ENCODE data around the gene VTCN1. TPM values are rescaled to one million over a fixed set of nuclear protein-coding genes. Genes with fewer than 3 reads are reported as not detected.
"Not testable (repeated sequence)": the region's sequence is repeated elsewhere in the genome, so short reads cannot be mapped to it uniquely, and the experiment has no call there.

VTCN1 gene
- total RNA-seq, 2 donors from 2014 or later = not detected

GRCh38 chr1:117173006-117173405, 37.7 kb downstream of the VTCN1 start:
- no peak for DNase-seq (ENCODE audit: low spot score)
- intact Hi-C loops (cut with DNase I) = no loop called here

DNA sequence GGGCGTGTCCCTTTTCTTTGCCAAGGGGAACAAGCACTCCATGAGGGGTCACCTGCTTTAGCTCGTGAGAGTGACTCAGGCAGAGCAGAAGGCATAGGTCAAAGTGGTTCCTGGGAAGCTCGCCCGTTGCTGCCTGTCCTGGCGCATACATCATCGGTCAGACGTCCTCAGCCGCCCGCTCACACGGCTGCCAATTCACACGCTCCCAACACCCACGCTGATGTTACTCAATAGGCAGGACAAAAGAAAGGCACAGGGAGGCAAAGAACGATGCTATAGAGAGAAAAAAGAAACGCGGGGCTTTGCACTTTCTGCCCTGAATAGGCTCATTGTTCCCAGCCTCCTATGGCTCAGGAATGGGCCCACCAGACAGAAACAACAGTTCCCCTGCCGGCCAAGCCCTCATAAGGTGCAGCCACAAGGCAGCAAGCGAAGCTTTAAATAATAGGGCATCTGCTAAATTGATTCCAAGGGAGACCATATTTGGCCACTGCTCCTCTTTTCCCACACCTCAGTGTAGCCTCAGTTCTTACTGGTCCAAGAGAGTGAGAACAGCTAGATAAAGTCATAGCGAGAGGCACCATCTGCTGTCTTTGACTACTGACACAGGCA, 38.7 kb downstream of the VTCN1 start:
- intact Hi-C loops (cut with DNase I) = no loop called here
- no peak for DNase-seq (ENCODE audit: low spot score)

- no peak for DNase-seq (ENCODE audit: low spot score)
- intact Hi-C loops (cut with DNase I) = no loop called here
Observed at GRCh38 chr1:117169871-117170596, 40.7 kb downstream of the VTCN1 start.

DNA sequence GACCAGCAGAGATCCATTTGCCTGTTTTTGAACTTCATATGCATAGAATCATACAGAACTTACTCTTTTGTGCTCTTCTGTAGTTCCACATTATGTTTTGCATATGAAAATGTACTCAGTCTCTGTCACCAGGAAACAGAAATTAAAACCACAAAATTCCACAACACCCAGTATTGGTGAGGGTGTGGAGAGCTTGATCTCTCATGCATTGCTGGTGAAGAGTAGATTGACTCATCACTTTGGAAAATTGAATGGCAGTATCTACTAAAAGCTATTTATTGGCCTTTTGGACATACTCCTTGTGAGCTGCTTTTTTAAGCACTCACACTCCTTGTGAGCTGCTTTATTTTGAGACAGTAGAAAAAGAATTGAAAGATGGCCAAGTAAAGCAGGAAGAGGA, 43.3 kb downstream of the VTCN1 start:
- intact Hi-C loops (cut with DNase I) = no loop called here
- no peak for DNase-seq (ENCODE audit: low spot score)

GRCh38 chr1:117166076-117166475, 44.7 kb downstream of the VTCN1 start:
- intact Hi-C loops (cut with DNase I) = no loop called here
- DNase-seq (ENCODE audit: low spot score) = no peak

- intact Hi-C loops (cut with DNase I) = no loop called here
- no peak for DNase-seq (ENCODE audit: low spot score)
Observed at GRCh38 chr1:117164209-117164608, 46.5 kb downstream of the VTCN1 start.

DNA sequence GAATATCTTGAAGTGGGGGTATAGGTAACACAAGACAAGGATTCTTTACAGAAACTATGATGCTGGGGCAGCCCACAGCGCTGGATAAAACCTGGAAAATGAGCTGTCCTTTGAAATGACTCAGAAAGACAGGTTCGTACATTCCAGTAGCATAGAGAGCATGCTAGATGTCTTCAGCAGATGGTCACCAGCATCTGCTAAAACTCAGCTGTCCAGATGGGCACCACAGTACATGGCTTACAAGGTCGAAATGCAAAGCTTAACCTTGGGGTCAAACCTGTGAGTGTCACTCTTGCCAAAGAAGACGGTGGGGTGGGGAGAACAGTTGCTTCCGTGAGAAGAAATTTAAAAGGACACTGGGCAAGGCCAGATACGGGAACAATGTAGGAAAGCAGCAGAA, 47.9 kb downstream of the VTCN1 start:
- intact Hi-C loops (cut with DNase I) = no loop called here
- DNase-seq (ENCODE audit: low spot score) = no peak

- no peak for DNase-seq (ENCODE audit: low spot score)
- intact Hi-C loops (cut with DNase I) = no loop called here
Observed at GRCh38 chr1:117161887-117162286, 48.8 kb downstream of the VTCN1 start.

GRCh38 chr1:117151305-117151704, 59.4 kb downstream of the VTCN1 start:
- intact Hi-C loops (cut with DNase I) = not testable (repeated sequence)

GRCh38 chr1:117150316-117150715, 60.4 kb downstream of the VTCN1 start:
- intact Hi-C loops (cut with DNase I) = no loop called here
- no peak for DNase-seq (ENCODE audit: low spot score)

More at GRCh38 chr1:117151305-117151704, 59.4 kb downstream of the VTCN1 start:
- DNase-seq (ENCODE audit: low spot score) = not testable (repeated sequence)

DNA sequence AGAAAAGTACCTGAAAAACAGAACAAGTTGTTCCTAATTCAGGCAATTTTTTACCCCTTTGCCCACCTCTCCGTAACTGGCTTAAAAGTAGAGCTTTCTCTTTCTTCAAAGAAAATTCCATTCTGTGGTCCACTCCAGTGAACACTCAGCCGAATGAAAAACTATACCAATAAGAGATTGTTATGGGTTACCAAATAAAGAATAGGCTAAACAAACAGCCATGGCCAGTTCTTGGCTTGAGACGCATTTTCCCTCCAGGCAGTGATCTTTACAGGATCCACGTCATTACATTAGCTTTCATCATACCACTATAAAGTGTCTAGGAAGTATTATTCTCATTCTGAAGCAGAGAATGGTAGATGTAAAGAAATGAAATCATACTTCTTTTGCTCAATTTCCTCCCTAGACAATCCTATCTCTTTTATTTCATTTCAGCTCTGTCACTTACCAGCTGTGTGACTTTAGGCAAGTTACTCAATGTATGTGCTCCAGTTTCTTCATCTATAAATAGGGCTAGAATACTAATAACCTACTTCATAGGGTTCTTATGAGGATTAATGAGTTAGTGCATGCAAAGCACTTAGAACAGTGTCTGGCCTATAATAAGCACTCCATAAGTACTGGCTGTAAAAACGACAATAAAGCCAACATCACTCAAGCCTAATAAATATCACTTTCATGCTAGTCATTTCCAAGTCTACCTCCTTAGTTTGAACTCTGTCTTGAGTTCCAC, 62.7 kb downstream of the VTCN1 start:
- intact Hi-C loops (cut with DNase I) = no loop called here

GRCh38 chr1:117147341-117147831, 63.3 kb downstream of the VTCN1 start:
- intact Hi-C loops (cut with DNase I) = no loop called here

More for the DNA sequence above, 62.7 kb downstream of the VTCN1 start:
- no peak for DNase-seq (ENCODE audit: low spot score)

GRCh38 chr1:117146575-117147340, 64.0 kb downstream of the VTCN1 start:
- intact Hi-C loops (cut with DNase I) = no loop called here
- DNase-seq (ENCODE audit: low spot score) = no peak

More at GRCh38 chr1:117147341-117147831, 63.3 kb downstream of the VTCN1 start:
- DNase-seq (ENCODE audit: low spot score) = no peak

DNA sequence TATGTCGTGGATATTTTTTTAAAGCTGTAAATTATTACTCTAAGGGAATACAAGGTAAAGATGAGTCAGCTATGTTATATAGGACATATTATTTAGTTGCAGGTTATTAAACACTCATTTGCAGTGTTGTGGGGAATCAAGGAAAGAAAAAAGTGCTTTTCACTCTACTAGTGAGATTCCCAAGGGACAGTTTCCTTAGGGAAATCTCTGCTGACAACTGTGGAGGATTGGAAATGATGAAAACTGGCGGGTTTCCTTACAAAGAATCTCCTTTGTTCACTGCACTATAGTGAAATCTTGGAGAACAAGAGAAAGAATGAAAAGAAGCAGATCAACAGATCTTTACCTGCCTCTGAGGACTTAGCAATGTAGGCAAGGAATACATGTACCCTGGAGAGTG, 64.7 kb downstream of the VTCN1 start:
- intact Hi-C loops (cut with DNase I) = no loop called here
- no peak for DNase-seq (ENCODE audit: low spot score)

GRCh38 chr1:117143871-117144270, 66.9 kb downstream of the VTCN1 start:
- intact Hi-C loops (cut with DNase I) = no loop called here
- no peak for DNase-seq (ENCODE audit: low spot score)

DNA sequence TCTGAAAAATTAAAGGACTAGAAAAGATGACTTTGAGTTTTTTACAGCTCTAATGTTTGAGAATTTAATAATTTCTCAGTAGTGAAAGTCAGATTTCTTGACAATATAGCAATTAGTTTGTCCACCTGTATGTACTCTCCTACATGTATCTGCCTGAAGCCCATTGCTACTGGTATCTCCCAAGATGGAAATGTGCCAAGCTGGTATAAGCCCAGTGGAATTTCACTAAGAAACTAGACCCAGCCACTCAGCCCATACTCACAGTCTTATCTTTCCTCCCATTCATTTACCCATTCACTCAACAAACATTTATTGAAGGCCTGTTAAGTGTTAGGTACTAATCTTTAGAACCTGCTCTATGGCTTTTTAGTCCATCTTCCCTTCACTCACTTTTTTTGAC, 67.6 kb downstream of the VTCN1 start:
- no peak for DNase-seq (ENCODE audit: low spot score)

GRCh38 chr1:117142200-117142599, 68.5 kb downstream of the VTCN1 start:
- no peak for DNase-seq (ENCODE audit: low spot score)
- intact Hi-C loops (cut with DNase I) = no loop called here

More for the DNA sequence above, 67.6 kb downstream of the VTCN1 start:
- intact Hi-C loops (cut with DNase I) = no loop called here

- intact Hi-C loops (cut with DNase I) = loop anchor here in 1 of 2 donors (10.0 kb wide), 1 partner anchor 1654 kb away; no protein-coding TSS in a partner anchor
- DNase-seq (ENCODE audit: low spot score) = no peak
Observed at GRCh38 chr1:117138561-117138960, 72.2 kb downstream of the VTCN1 start.

DNA sequence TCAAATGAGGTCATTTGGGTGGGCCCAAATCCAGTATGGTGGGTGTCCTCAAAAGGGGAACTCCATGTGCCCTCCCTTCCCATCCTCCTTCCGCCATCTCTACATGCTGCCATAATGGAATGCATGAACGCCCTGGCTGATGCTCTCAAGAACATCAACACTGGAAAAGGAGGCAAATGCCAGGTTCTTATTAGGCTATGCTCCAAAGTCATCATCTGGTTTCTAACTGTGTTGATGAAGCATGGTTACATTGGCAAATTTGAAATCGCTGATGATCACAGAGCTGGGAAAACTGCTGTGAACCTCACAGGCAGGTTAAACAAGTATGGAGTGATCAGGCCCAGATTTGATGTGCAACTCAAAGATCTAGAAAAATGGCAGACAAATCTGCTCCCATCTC, 72.6 kb downstream of the VTCN1 start:
- intact Hi-C loops (cut with DNase I) = loop anchor here in 1 of 2 donors (10.0 kb wide), 1 partner anchor 1653 kb away; no protein-coding TSS in a partner anchor

More for the DNA sequence above, 72.6 kb downstream of the VTCN1 start:
- no peak for DNase-seq (ENCODE audit: low spot score)

All from posterior vena cava (tissue), 2 donors.